ENCODE measurements around the gene PPP4R2. TPM values are rescaled to one million over a fixed set of nuclear protein-coding genes. Genes with fewer than 3 reads are reported as not detected.

PPP4R2 gene
- total RNA-seq, 1 donor from 2014 or later = 55.5 TPM

GRCh38 chr3:73041537-73041936 lies 44.9 kb downstream of the PPP4R2 start:
- intact Hi-C loops (cut with micrococcal nuclease) = no loop called here
- no peak overlapping the region for H3K4me3 ChIP-seq
- no peak for DNase-seq

GRCh38 chr3:73043414-73043813 lies 46.8 kb downstream of the PPP4R2 start:
- DNase-seq = no peak
- intact Hi-C loops (cut with micrococcal nuclease) = no loop called here
- no peaks in the 10 kb centered on the region for H3K27me3 ChIP-seq (ENCODE audit: low read depth)
- no peak overlapping the region for H3K27ac ChIP-seq (replicated peaks)
- peaks cover 82% of the 10 kb centered on the region for H3K4me1 ChIP-seq
- peaks cover 8% of the 10 kb centered on the region for H3K36me3 ChIP-seq
- no peak for TF ChIP-seq CTCF (IDR thresholded peaks at IDR 0.05; ENCODE audit: borderline replicate concordance)
- no peaks in the 10 kb centered on the region for H3K9me3 ChIP-seq (replicated peaks)
- H3K4me3 ChIP-seq = no peak overlapping the region

More at GRCh38 chr3:73041537-73041936, 44.9 kb downstream of the PPP4R2 start:
- peaks cover 96% of the 10 kb centered on the region for H3K4me1 ChIP-seq
- peak overlapping the region; percentile 33 for H3K27ac ChIP-seq (replicated peaks)
- no peak for TF ChIP-seq CTCF (IDR thresholded peaks at IDR 0.05; ENCODE audit: borderline replicate concordance)
- no peaks in the 10 kb centered on the region for H3K36me3 ChIP-seq
- H3K9me3 ChIP-seq (replicated peaks) = no peaks in the 10 kb centered on the region
- H3K27me3 ChIP-seq (ENCODE audit: low read depth) = no peaks in the 10 kb centered on the region

GRCh38 chr3:73045391-73045790 lies 48.8 kb downstream of the PPP4R2 start:
- intact Hi-C loops (cut with micrococcal nuclease) = no loop called here
- Histone ChIP-seq H3K27me3 (ENCODE audit: low read depth) (no peaks in the 10 kb centered on the region), H3K4me1 (peaks cover 77% of the 10 kb centered on the region), H3K4me3 (no peak overlapping the region), H3K27ac (replicated peaks) (no peak overlapping the region), H3K9me3 (replicated peaks) (no peaks in the 10 kb centered on the region), H3K36me3 (peaks cover 20% of the 10 kb centered on the region)
- no peak for TF ChIP-seq CTCF (IDR thresholded peaks at IDR 0.05; ENCODE audit: borderline replicate concordance)
- no peak for DNase-seq

- Histone ChIP-seq H3K27me3 (ENCODE audit: low read depth) (no peaks in the 10 kb centered on the region), H3K27ac (replicated peaks) (no peak overlapping the region), H3K36me3 (peaks cover 20% of the 10 kb centered on the region), H3K4me3 (no peak overlapping the region), H3K9me3 (replicated peaks) (no peaks in the 10 kb centered on the region), H3K4me1 (peaks cover 69% of the 10 kb centered on the region)
- DNase-seq = no peak
- TF ChIP-seq CTCF (IDR thresholded peaks at IDR 0.05; ENCODE audit: borderline replicate concordance) = no peak
- intact Hi-C loops (cut with micrococcal nuclease) = no loop called here
Measured at GRCh38 chr3:73046195-73046594, 49.6 kb downstream of the PPP4R2 start.

GRCh38 chr3:73049319-73049718 lies 52.7 kb downstream of the PPP4R2 start:
- Histone ChIP-seq H3K4me1 (peaks cover 55% of the 10 kb centered on the region), H3K4me3 (no peak overlapping the region), H3K27ac (replicated peaks) (peak overlapping the region; percentile 27), H3K27me3 (ENCODE audit: low read depth) (no peaks in the 10 kb centered on the region), H3K9me3 (replicated peaks) (no peaks in the 10 kb centered on the region), H3K36me3 (peaks cover 20% of the 10 kb centered on the region)
- intact Hi-C loops (cut with micrococcal nuclease) = no loop called here
- no peak for TF ChIP-seq CTCF (IDR thresholded peaks at IDR 0.05; ENCODE audit: borderline replicate concordance)
- DNase-seq = no peak
